NB4 (cell line): ENCODE measurements around the gene XPOT.

Source experiments
- DNase-seq: peaks from one replicate; pipeline ENCODE4 v3.0.0; 2010; ENCODE audit warnings: low read depth
- H3K4me3 ChIP-seq: one replicate; pipeline ENCODE4 v1.5.1; 2011; ENCODE audit warnings: mild to moderate bottlenecking, low read depth, low read length, moderate library complexity
- MYC ChIP-seq: IDR thresholded peaks from 2 replicates; pipeline ENCODE4 v1.6.1; 2011; ENCODE audit warnings: low read depth, low read length
- POLR2A ChIP-seq: IDR thresholded peaks from 2 replicates; pipeline ENCODE4 v1.6.1; 2011; ENCODE audit warnings: mild to moderate bottlenecking; ENCODE audit not compliant: insufficient read length; ENCODE audit errors: extremely low read depth
- TF ChIP-seq, protein P1 (sequence below): IDR thresholded peaks from 2 replicates; pipeline ENCODE4 v1.6.1; 2011; ENCODE audit warnings: low read depth, low read length
- TF ChIP-seq, protein P2 (sequence below): IDR thresholded peaks from one replicate; pipeline ENCODE4 v1.5.1; 2012; ENCODE audit warnings: low read depth, low read length

Gene XPOT

DNA sequence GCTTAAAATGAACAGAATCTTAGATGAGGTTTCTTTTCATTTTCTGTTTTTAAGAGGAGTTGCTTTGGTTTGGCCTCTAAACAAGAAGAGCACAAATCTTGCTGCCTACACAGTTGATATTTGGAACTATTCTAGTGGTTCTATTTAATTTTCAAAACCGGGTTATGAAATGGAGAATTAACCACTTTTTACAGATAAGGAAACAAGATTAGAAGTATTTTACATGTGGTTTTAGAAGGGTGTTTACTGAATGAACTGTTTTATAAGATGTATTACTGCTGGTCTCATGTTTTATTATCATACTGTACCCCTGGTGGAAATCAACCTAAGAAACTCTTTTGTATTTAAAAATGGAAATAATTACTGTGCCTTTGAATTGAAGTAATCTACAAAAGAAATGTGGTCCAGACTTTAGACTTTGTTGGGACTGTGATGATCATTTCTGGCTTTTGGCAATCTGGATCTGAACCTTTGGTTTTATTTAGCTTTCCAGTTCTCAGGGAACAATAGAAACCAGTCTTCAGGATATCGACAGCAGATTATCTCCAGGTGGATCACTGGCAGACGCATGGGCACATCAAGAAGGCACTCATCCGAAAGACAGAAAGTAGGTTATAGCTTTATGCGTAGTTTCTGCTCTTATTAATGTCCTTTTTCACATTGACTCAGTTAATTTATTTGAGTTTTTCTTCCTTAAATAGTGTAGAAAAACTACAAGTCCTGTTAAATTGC is 91.0 kb downstream of the XPOT start:
- no peak for TF ChIP-seq POLR2A
- TF ChIP-seq, protein P1, sequence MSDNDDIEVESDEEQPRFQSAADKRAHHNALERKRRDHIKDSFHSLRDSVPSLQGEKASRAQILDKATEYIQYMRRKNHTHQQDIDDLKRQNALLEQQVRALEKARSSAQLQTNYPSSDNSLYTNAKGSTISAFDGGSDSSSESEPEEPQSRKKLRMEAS: no peak
- H3K4me3 ChIP-seq: no peak overlapping the region
- DNase-seq: no peak

DNA sequence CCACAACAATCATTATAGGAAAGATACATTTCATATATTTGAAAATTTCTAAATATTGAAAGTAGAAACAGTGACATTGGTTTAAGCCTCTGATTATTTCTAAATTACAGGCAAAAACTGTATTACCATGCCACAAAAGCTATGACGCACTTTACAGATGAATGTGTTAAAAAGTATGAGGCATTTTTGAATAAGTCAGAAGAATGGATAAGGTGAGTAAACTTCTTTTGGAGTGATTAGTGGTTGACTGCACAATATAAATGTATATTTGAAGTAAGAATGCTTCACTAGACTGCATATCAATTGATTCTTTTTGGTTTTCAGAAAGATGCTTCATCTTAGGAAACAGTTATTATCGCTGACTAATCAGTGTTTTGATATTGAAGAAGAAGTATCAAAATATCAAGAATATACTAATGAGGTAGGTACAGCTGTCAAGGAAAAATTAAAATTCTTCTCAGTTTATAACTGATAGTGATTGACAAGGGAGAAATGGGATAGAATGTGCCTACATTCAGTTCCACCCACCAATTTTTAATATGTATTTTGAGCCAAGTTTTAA is 92.7 kb downstream of the XPOT start:
- DNase-seq: no peak
- H3K4me3 ChIP-seq: no peak overlapping the region
- no peak for TF ChIP-seq MYC
- TF ChIP-seq, protein P1: no peak
- TF ChIP-seq, protein P2, sequence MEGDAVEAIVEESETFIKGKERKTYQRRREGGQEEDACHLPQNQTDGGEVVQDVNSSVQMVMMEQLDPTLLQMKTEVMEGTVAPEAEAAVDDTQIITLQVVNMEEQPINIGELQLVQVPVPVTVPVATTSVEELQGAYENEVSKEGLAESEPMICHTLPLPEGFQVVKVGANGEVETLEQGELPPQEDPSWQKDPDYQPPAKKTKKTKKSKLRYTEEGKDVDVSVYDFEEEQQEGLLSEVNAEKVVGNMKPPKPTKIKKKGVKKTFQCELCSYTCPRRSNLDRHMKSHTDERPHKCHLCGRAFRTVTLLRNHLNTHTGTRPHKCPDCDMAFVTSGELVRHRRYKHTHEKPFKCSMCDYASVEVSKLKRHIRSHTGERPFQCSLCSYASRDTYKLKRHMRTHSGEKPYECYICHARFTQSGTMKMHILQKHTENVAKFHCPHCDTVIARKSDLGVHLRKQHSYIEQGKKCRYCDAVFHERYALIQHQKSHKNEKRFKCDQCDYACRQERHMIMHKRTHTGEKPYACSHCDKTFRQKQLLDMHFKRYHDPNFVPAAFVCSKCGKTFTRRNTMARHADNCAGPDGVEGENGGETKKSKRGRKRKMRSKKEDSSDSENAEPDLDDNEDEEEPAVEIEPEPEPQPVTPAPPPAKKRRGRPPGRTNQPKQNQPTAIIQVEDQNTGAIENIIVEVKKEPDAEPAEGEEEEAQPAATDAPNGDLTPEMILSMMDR: no peak
- TF ChIP-seq POLR2A: no peak

DNA sequence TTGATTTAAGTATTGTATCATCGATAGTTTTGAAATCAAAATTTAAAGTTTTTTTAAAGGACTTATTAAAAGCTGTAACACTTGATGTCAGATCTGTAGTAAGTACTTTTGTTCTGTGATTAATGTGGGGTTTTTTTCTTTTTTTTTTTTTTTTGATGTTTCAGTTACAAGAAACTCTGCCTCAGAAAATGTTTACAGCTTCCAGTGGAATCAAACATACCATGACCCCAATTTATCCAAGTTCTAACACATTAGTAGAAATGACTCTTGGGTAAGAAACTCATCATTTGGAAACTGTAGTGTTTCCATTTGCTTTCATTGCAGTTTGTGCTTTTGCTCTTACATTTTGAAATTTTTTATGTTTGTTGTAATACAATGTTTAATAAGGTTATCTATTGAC is 93.3 kb downstream of the XPOT start:
- DNase-seq: no peak
- no peak overlapping the region for H3K4me3 ChIP-seq
- TF ChIP-seq, protein P1: no peak
- no peak for TF ChIP-seq MYC
- TF ChIP-seq, protein P2: no peak
- no peak for TF ChIP-seq POLR2A

DNA sequence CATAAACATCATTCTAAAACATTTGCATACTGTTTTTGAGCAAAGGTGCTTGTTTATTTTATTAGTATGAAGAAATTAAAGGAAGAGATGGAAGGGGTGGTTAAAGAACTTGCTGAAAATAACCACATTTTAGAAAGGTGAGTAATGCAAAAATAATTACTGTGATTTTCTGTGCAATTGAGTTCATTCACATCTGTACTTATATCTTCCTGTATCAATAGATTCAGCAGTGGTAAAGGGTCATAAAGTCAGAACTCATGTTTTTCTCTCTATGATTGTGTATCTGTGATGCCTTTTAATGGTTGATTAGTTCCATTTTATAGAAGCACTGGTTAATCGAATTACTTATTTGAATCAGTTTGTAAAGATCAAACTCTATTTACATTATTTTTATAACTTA is 93.7 kb downstream of the XPOT start:
- TF ChIP-seq POLR2A: no peak
- TF ChIP-seq, protein P2: no peak

DNA sequence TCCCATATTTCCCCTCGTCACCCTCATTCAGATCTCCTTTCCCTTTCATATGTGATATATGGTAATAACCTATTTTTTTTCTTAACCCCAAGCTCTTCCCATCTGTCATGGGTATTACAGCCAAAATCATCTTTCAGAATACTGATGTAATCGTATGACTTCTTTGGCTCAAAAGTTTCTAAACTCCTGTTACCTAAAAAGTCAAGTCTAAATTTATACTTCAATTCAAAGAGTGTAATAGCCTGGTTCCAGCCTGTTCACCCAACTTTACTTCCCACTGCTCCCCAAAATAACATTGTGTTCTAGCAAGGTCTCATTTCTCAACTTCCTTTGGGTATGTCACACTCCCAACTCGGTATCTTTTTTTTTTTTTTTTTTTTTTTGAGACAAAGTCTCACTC is 96.2 kb downstream of the XPOT start:
- H3K4me3 ChIP-seq: no peak overlapping the region
- no peak for TF ChIP-seq POLR2A
- TF ChIP-seq, protein P2: no peak
- no peak for TF ChIP-seq MYC
- TF ChIP-seq, protein P1: no peak
- DNase-seq: no peak

More for the DNA sequence above, 93.7 kb downstream of the XPOT start:
- H3K4me3 ChIP-seq: no peak overlapping the region
- no peak for DNase-seq
